22Rv1 (cell line): ENCODE data around the gene LRRK1.

Source experiments
- H3K27ac ChIP-seq: fragments of 450-650 bp; 2 replicates; pipeline ENCODE4 v1.5.1; 2017
- CTCF ChIP-seq: fragments of 450-650 bp; IDR thresholded peaks from 2 replicates; pipeline ENCODE4 v1.5.1; 2017; ENCODE audit warnings: mild to moderate bottlenecking
- ZFX ChIP-seq: fragments of 450-650 bp; IDR thresholded peaks from 2 replicates; pipeline ENCODE4 v1.6.1; 2017; ENCODE audit warnings: antibody characterized with exemption, borderline replicate concordance

The LRRK1 gene

GRCh38 chr15:101051291-101052030 lies 132.3 kb downstream of the LRRK1 start:
- H3K27ac ChIP-seq, result no peak overlapping the region
- TF ChIP-seq ZFX, result no peak
- no peak for TF ChIP-seq CTCF

- TF ChIP-seq CTCF, result no peak
- no peak for TF ChIP-seq ZFX
- no peak overlapping the region for H3K27ac ChIP-seq
Observed at GRCh38 chr15:101052031-101052620, 133.0 kb downstream of the LRRK1 start.

- no peak for TF ChIP-seq CTCF
- TF ChIP-seq ZFX, result no peak
- no peak overlapping the region for H3K27ac ChIP-seq
Observed at GRCh38 chr15:101052681-101053121, 133.5 kb downstream of the LRRK1 start.

GRCh38 chr15:101053261-101053660 lies 134.1 kb downstream of the LRRK1 start:
- TF ChIP-seq ZFX, result no peak
- TF ChIP-seq CTCF, result no peak
- H3K27ac ChIP-seq, result no peak overlapping the region

- no peak for TF ChIP-seq CTCF
- TF ChIP-seq ZFX, result no peak
- no peak overlapping the region for H3K27ac ChIP-seq
Observed at GRCh38 chr15:101054116-101054515, 135.0 kb downstream of the LRRK1 start.

GRCh38 chr15:101054991-101055390 lies 135.8 kb downstream of the LRRK1 start:
- TF ChIP-seq CTCF (no peak), ZFX (no peak)
- no peak overlapping the region for H3K27ac ChIP-seq

- no peak for TF ChIP-seq ZFX
- no peak for TF ChIP-seq CTCF
- no peak overlapping the region for H3K27ac ChIP-seq
Observed at GRCh38 chr15:101055411-101055810, 136.3 kb downstream of the LRRK1 start.
